WI38 (cell line): Measurements from ENCODE around the gene ZNF740.

Experiments
- H3K4me3 ChIP-seq: 2 replicates; pipeline ENCODE4 v1.5.1; 2011; ENCODE audit warnings: low read depth, mild to moderate bottlenecking, control low read depth, low read length
- CTCF ChIP-seq: IDR thresholded peaks from 2 replicates; pipeline ENCODE4 v1.5.1; 2012; ENCODE audit warnings: low read depth, mild to moderate bottlenecking, control low read depth, low read length

Gene ZNF740

GRCh38 chr12:53231921-53232645 is 51.6 kb downstream of the ZNF740 start, which contains the start of gene RARG:
Gene RARG, minus strand, starts transcription at chr12:53232209. Its CDS starts 4,664 bp downstream, at chr12:53227545.
- peak within 1 kb of the TSS; percentile 69 for H3K4me3 ChIP-seq
- TF ChIP-seq CTCF = no peak

GRCh38 chr12:53232646-53233461 is 52.3 kb downstream of the ZNF740 start:
- no peak for TF ChIP-seq CTCF
- peak overlapping the region; percentile 56 for H3K4me3 ChIP-seq

- TF ChIP-seq CTCF = no peak
- no peak overlapping the region for H3K4me3 ChIP-seq
These were observed 53.2 kb downstream of the ZNF740 start for GRCh38 chr12:53233671-53234121.

GRCh38 chr12:53234271-53234914 is 53.9 kb downstream of the ZNF740 start:
- TF ChIP-seq CTCF = no peak
- no peak overlapping the region for H3K4me3 ChIP-seq

- H3K4me3 ChIP-seq = no peak overlapping the region
- no peak for TF ChIP-seq CTCF
These were observed 54.6 kb downstream of the ZNF740 start for GRCh38 chr12:53235164-53235563.

- TF ChIP-seq CTCF = no peak
- H3K4me3 ChIP-seq = no peak overlapping the region
These were observed 55.4 kb downstream of the ZNF740 start for GRCh38 chr12:53235742-53236442.
